Measurements from ENCODE around the gene ATP11A.

- TF ChIP-seq GATA2 (IDR thresholded peaks at IDR 0.05; ENCODE audit: insufficient read depth, insufficient read length, low read depth, low read length): no peak
- no peak for TF ChIP-seq POLR2A (IDR thresholded peaks at IDR 0.05; ENCODE audit: low read depth, low read length)
These were observed 126.0 kb downstream of the ATP11A start for GRCh38 chr13:112815871-112816270.

Measured in endothelial cell of umbilical vein (primary cell).